H9 (cell line): ENCODE data around the gene ZNF576. TPM values are rescaled to one million over a fixed set of nuclear protein-coding genes. Genes with fewer than 3 reads are reported as not detected.
A peak's percentile ranks its signal among the peaks of the same experiment; 100 is the strongest.

Experiments
- DNase-seq: peaks from one replicate; pipeline ENCODE4 v3.0.0-alpha.2; 2017
- H2AFZ ChIP-seq: one replicate; pipeline ENCODE4 v1.6.1; 2013; ENCODE audit warnings: mild to moderate bottlenecking, low read length, control low read depth, moderate library complexity
- H2AK5ac ChIP-seq: 2 replicates; pipeline ENCODE4 v1.6.1; 2013; ENCODE audit warnings: low read length, control low read depth, mixed read lengths; ENCODE audit not compliant: insufficient read length
- H2BK120ac ChIP-seq: one replicate; pipeline ENCODE4 v1.6.1; 2013; ENCODE audit warnings: low read depth, mild to moderate bottlenecking, low read length, control low read depth, inconsistent platforms; ENCODE audit not compliant: poor library complexity, severe bottlenecking
- H2BK12ac ChIP-seq: 2 replicates; pipeline ENCODE4 v1.6.1; 2013; ENCODE audit warnings: low read length, control low read depth, mixed read lengths, low read depth; ENCODE audit not compliant: insufficient read length
- H2BK15ac ChIP-seq: 2 replicates; pipeline ENCODE4 v1.6.1; 2013; ENCODE audit warnings: low read depth, low read length, control low read depth
- H2BK20ac ChIP-seq: one replicate; pipeline ENCODE4 v1.6.1; 2013; ENCODE audit warnings: low read depth, mild to moderate bottlenecking, low read length, control low read depth, inconsistent platforms; ENCODE audit not compliant: poor library complexity, severe bottlenecking
- H2BK5ac ChIP-seq: 2 replicates; pipeline ENCODE4 v1.6.1; 2013; ENCODE audit warnings: low read length, control low read depth, mixed read lengths; ENCODE audit not compliant: insufficient read length
- H3K14ac ChIP-seq: 2 replicates; pipeline ENCODE4 v1.6.1; 2013; ENCODE audit warnings: low read length, control low read depth; ENCODE audit not compliant: insufficient read depth
- H3K18ac ChIP-seq: 2 replicates; pipeline ENCODE4 v1.6.1; 2013; ENCODE audit warnings: low read depth, mild to moderate bottlenecking, mixed read lengths, low read length, control low read depth; ENCODE audit not compliant: insufficient read length
- H3K23ac ChIP-seq: 2 replicates; pipeline ENCODE4 v1.6.1; 2013; ENCODE audit warnings: low read length, control low read depth, mixed read lengths, low read depth; ENCODE audit not compliant: insufficient read length
- H3K23me2 ChIP-seq: 2 replicates; pipeline ENCODE4 v1.6.1; 2013; ENCODE audit warnings: low read depth, mild to moderate bottlenecking, mixed read lengths, low read length, control low read depth; ENCODE audit not compliant: insufficient read length, poor library complexity, severe bottlenecking
- H3K27ac ChIP-seq: 2 replicates; pipeline ENCODE4 v1.5.1; 2013; ENCODE audit warnings: low read length, control low read depth, mixed read lengths, low read depth; ENCODE audit not compliant: insufficient read length
- H3K27me3 ChIP-seq: 2 replicates; pipeline ENCODE4 v1.6.1; 2013; ENCODE audit warnings: low read length, control low read depth, inconsistent platforms; ENCODE audit not compliant: insufficient read depth
- H3K4ac ChIP-seq: 2 replicates; pipeline ENCODE4 v1.6.1; 2013; ENCODE audit warnings: low read depth, mild to moderate bottlenecking, control low read depth, inconsistent platforms, low read length, moderate library complexity
- H3K4me1 ChIP-seq: 2 replicates; pipeline ENCODE4 v1.6.1; 2013; ENCODE audit warnings: low read length, control low read depth, inconsistent platforms; ENCODE audit not compliant: insufficient read depth
- H3K4me2 ChIP-seq: 2 replicates; pipeline ENCODE4 v1.6.1; 2013; ENCODE audit warnings: low read length, control low read depth, mixed read lengths; ENCODE audit not compliant: insufficient read length, insufficient read depth
- H3K56ac ChIP-seq: 2 replicates; pipeline ENCODE4 v1.6.1; 2013; ENCODE audit warnings: low read depth, mild to moderate bottlenecking, mixed read lengths, low read length, control low read depth; ENCODE audit not compliant: insufficient read length
- H3K79me1 ChIP-seq: 2 replicates; pipeline ENCODE4 v1.6.1; 2013; ENCODE audit warnings: low read depth, mild to moderate bottlenecking, moderate library complexity, low read length, control low read depth, inconsistent platforms; ENCODE audit not compliant: insufficient read depth, poor library complexity, severe bottlenecking
- H3K79me2 ChIP-seq: 2 replicates; pipeline ENCODE4 v1.6.1; 2013; ENCODE audit warnings: low read length, control low read depth, inconsistent platforms; ENCODE audit not compliant: insufficient read depth
- H3K9ac ChIP-seq: 2 replicates; pipeline ENCODE4 v1.6.1; 2013; ENCODE audit warnings: low read length, control low read depth, mixed read lengths; ENCODE audit not compliant: insufficient read length; ENCODE audit errors: extremely low read depth
- H3K9me3 ChIP-seq: one replicate; pipeline ENCODE4 v1.6.1; 2013; ENCODE audit warnings: low read depth, low read length, inconsistent platforms; ENCODE audit not compliant: control insufficient read depth
- H3T11ph ChIP-seq: one replicate; pipeline ENCODE4 v1.6.1; 2013; ENCODE audit warnings: mild to moderate bottlenecking, low read length, control low read depth, inconsistent platforms
- H4K20me1 ChIP-seq: one replicate; pipeline ENCODE4 v1.6.1; 2013; ENCODE audit not compliant: control insufficient read depth, insufficient read length, insufficient read depth
- H4K5ac ChIP-seq: 2 replicates; pipeline ENCODE4 v1.6.1; 2013; ENCODE audit warnings: low read depth, mild to moderate bottlenecking, mixed read lengths, low read length, control low read depth; ENCODE audit not compliant: insufficient read length
- H4K8ac ChIP-seq: replicated peaks from 2 replicates; pipeline ENCODE4 v1.6.1; 2013; ENCODE audit warnings: low read length, control low read depth, mixed read lengths, low read depth; ENCODE audit not compliant: insufficient read length
- H4K91ac ChIP-seq: 2 replicates; pipeline ENCODE4 v1.6.1; 2013; ENCODE audit warnings: low read depth, mild to moderate bottlenecking, moderate library complexity, mixed read lengths, low read length, control low read depth; ENCODE audit not compliant: insufficient read length
- H3K27ac Mint-ChIP-seq, 3 experiments: 2 replicates in 2 of 3; 3 replicates in 1 of 3; pipeline ENCODE4 v1.8.0; 2020 to 2021; ENCODE audit warnings: mixed read lengths in 3 of 3, mild to moderate bottlenecking in 1 of 3, moderate library complexity in 1 of 3
- H3K27me3 Mint-ChIP-seq: 2 replicates; pipeline ENCODE4 v1.8.0; 2021; ENCODE audit warnings: low read depth, mild to moderate bottlenecking, moderate library complexity, mixed read lengths
- H3K36me3 Mint-ChIP-seq, 3 experiments: 2 replicates in 2 of 3; 3 replicates in 1 of 3; pipeline ENCODE4 v1.8.0; 2020 to 2021; ENCODE audit warnings: low read depth in 3 of 3, mixed read lengths in 3 of 3; ENCODE audit not compliant: insufficient read depth in 1 of 3
- H3K4me1 Mint-ChIP-seq, 2 experiments: 2 replicates each; pipeline ENCODE4 v1.8.0; 2020; ENCODE audit warnings: mixed read lengths in 2 of 2
- H3K4me3 Mint-ChIP-seq, 2 experiments: 2 replicates in 1 of 2; 3 replicates in 1 of 2; pipeline ENCODE4 v1.8.0; 2020 to 2021; ENCODE audit warnings: mild to moderate bottlenecking in 2 of 2, mixed read lengths in 2 of 2, moderate library complexity in 1 of 2
- H3K9me3 Mint-ChIP-seq, 2 experiments: 2 replicates in 1 of 2; 3 replicates in 1 of 2; pipeline ENCODE4 v1.8.0; 2020; ENCODE audit warnings: mild to moderate bottlenecking in 2 of 2, mixed read lengths in 2 of 2, moderate library complexity in 1 of 2
- WGBS: extraction: QIAGEN DNeasy Blood & Tissue Kit; methylation state at CpG from one replicate; pipeline ENCODE4 v1.1.7; 2013; ENCODE audit warnings: missing lambda C conversion rate, low lambda C conversion rate, mixed read lengths; ENCODE audit not compliant: insufficient read length; ENCODE audit errors: extremely low coverage; 5-methylcytosine and 5-hydroxymethylcytosine counted together
- total RNA-seq: library from RNA; stranded (reverse); gene quantifications from 2 replicates; pipeline ENCODE4 v1.2.1, GENCODE V29; 2021
- TF ChIP-seq, protein P1 (sequence below): fragments of 200-600 bp; sonication (generic); conservative IDR thresholded peaks from 3 replicates; pipeline ENCODE4 v1.8.0; 2021; ENCODE audit warnings: antibody characterized with exemption, mild to moderate bottlenecking

ZNF576 gene
- total RNA-seq, 1 experiment from 2014 or later: 19.7 TPM

DNA sequence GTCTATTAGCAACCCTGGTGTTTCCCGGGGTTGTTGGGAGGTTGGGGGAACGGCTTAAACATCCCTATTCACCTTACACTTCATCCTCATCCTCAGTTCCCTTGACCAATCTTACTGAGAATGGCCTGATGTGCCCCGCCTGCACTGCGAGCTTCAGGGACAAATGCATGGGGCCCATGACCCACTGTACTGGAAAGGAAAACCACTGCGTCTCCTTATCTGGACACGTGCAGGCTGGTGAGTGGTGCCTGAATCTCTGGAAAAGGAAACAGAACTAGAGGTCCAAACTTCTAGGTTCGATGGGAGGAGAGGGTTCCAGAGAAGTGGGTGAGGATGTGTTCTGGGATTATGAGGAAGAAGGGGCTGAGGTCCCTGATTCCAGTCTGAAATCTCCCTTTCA, 14.9 kb upstream of the ZNF576 start:
- no peak overlapping the region for H4K5ac ChIP-seq
- H3K9ac ChIP-seq: peak overlapping the region; percentile 20
- no peak overlapping the region for H4K91ac ChIP-seq
- H3K27me3 Mint-ChIP-seq: no peaks in the 10 kb centered on the region
- H3K4me1 Mint-ChIP-seq: peaks cover 27 to 38% of the 10 kb centered on the region in 2 experiments
- H3K36me3 Mint-ChIP-seq: peaks cover 4 to 17% (median 10%) of the 10 kb centered on the region in 3 experiments; a peak in 4 of 7 replicates
- H4K8ac ChIP-seq: no peak overlapping the region
- no peak overlapping the region for H2BK15ac ChIP-seq
- H3K18ac ChIP-seq: no peak overlapping the region
- peak overlapping the region; percentile 86 to 92 for H3K4me3 Mint-ChIP-seq
- no peak overlapping the region for H2BK20ac ChIP-seq
- H2AFZ ChIP-seq: no peak overlapping the region
- no peak overlapping the region for H3K56ac ChIP-seq
- TF ChIP-seq, protein P1, sequence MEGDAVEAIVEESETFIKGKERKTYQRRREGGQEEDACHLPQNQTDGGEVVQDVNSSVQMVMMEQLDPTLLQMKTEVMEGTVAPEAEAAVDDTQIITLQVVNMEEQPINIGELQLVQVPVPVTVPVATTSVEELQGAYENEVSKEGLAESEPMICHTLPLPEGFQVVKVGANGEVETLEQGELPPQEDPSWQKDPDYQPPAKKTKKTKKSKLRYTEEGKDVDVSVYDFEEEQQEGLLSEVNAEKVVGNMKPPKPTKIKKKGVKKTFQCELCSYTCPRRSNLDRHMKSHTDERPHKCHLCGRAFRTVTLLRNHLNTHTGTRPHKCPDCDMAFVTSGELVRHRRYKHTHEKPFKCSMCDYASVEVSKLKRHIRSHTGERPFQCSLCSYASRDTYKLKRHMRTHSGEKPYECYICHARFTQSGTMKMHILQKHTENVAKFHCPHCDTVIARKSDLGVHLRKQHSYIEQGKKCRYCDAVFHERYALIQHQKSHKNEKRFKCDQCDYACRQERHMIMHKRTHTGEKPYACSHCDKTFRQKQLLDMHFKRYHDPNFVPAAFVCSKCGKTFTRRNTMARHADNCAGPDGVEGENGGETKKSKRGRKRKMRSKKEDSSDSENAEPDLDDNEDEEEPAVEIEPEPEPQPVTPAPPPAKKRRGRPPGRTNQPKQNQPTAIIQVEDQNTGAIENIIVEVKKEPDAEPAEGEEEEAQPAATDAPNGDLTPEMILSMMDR: no peak
- DNase-seq: no peak
- no peak overlapping the region for H2BK120ac ChIP-seq
- no peak overlapping the region for H3K27ac Mint-ChIP-seq
- H3K9me3 ChIP-seq: no peaks in the 10 kb centered on the region
- no peak overlapping the region for H3K14ac ChIP-seq
- H3T11ph ChIP-seq: no peak overlapping the region
- no peaks in the 10 kb centered on the region for H4K20me1 ChIP-seq
- no peak overlapping the region for H2AK5ac ChIP-seq
- H3K79me2 ChIP-seq: no peaks in the 10 kb centered on the region
- peaks cover 5% of the 10 kb centered on the region for H3K23me2 ChIP-seq
- H3K4me2 ChIP-seq: peak overlapping the region; percentile 86
- H3K4me1 ChIP-seq: no peaks in the 10 kb centered on the region
- WGBS: no CpG with 5 or more reads among the region's 7 CpGs
- H3K27ac ChIP-seq: no peak overlapping the region
- no peaks in the 10 kb centered on the region for H3K27me3 ChIP-seq
- no peaks in the 10 kb centered on the region for H3K9me3 Mint-ChIP-seq
- H2BK5ac ChIP-seq: no peak overlapping the region
- H3K4ac ChIP-seq: no peak overlapping the region
- H3K23ac ChIP-seq: no peak overlapping the region
- H3K79me1 ChIP-seq: no peaks in the 10 kb centered on the region
- H2BK12ac ChIP-seq: no peak overlapping the region
